ENCODE measurements around the gene ADD1. TPM values are rescaled to one million over a fixed set of nuclear protein-coding genes. Genes with fewer than 3 reads are reported as not detected.

The ADD1 gene
- total and polyA plus RNA-seq, 4 donors: 62.2 to 142 (median 83.4) TPM

DNA sequence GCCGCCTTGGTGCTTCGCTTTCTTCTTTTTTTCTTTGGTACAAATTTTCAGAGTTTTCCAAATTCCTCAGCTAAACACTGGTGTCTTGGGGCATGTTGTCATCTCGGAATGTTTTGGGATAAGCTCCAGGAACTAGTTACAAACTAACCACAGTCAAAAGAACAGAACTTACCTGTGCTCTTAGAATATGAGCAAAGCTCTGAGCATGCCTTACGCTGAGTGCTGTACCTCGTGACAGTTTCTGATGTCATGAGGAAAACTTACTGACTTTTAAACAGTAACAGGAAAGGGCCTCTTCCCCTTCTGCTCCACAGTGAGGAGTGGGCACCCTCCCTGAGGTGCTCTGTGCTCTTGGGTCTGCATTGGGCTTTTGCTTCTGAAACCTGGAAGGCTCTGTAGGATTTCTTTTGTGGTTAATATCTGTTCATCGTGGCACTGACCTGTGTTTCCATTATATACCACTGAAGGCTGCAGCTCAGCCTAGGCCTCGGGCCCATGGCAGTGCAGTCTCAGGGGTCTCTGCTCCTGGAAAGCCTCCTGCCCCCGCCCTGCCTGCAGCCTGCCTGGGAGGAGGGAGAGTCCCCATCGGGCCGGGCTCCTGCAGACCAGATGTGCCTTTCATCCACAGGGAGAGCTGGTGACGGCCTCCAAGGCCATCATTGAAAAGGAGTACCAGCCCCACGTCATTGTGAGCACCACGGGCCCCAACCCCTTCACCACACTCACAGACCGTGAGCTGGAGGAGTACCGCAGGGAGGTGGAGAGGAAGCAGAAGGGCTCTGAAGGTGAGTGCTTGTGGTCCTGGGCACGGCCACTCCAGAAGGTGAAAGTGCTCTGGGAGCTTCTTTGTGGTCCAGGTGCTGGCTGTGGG, 70.8 kb downstream of the ADD1 start:
- H3K27me3 ChIP-seq (ENCODE audit: control insufficient read depth in 4 of 4, insufficient read depth in 4 of 4, low read length in 3 of 4): no peaks in the 10 kb centered on the region
- H3K4me3 ChIP-seq (ENCODE audit: low read depth in 1 of 3, low read length in 3 of 3): no peak overlapping the region
- no peaks in the 10 kb centered on the region for H3K9me3 ChIP-seq (ENCODE audit: control insufficient read depth in 4 of 4, low read length in 3 of 4)
- peaks cover 5 to 32% (median 22%) of the 10 kb centered on the region in 4 donors for H3K36me3 ChIP-seq (ENCODE audit: control insufficient read depth in 4 of 4, insufficient read depth in 3 of 4, low read depth in 1 of 4, low read length in 3 of 4)
- H3K27ac ChIP-seq (ENCODE audit: low read depth in 1 of 2, low read length in 2 of 2): no peak overlapping the region
- 85% methylated on average over 16 of the region's 16 CpGs for WGBS
- no peak overlapping the region for H3K9ac ChIP-seq (ENCODE audit: low read depth in 1 of 2, low read length in 2 of 2)
- H3K4me1 ChIP-seq (ENCODE audit: control insufficient read depth in 4 of 4, insufficient read depth in 4 of 4, low read length in 3 of 4): peaks cover 0 to 6% (median 2%) of the 10 kb centered on the region in 4 donors
- DNase-seq (ENCODE audit: low spot score): no peak
- no peak for TF ChIP-seq FOXA1 (IDR thresholded peaks at IDR 0.05)
- no peak for TF ChIP-seq SP1 (IDR thresholded peaks at IDR 0.05)
- no peak for TF ChIP-seq EGR1 (IDR thresholded peaks at IDR 0.05; ENCODE audit: low read depth in 2 of 2)
- TF ChIP-seq ZBTB33 (IDR thresholded peaks at IDR 0.05): no peak
- TF ChIP-seq TAF1 (conservative IDR thresholded peaks at IDR 0.05): no peak
- no peak for TF ChIP-seq FOXA2 (IDR thresholded peaks at IDR 0.05)
- TF ChIP-seq, protein P1, sequence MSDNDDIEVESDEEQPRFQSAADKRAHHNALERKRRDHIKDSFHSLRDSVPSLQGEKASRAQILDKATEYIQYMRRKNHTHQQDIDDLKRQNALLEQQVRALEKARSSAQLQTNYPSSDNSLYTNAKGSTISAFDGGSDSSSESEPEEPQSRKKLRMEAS (IDR thresholded peaks at IDR 0.05): no peak
- TF ChIP-seq ATF3 (IDR thresholded peaks at IDR 0.05): no peak
- TF ChIP-seq JUND (IDR thresholded peaks at IDR 0.05): no peak
- no peak for TF ChIP-seq HNF4G (IDR thresholded peaks at IDR 0.05)
- no peak for TF ChIP-seq GABPA (IDR thresholded peaks at IDR 0.05 in 1 of 2, conservative IDR thresholded peaks at IDR 0.05 in 1 of 2)
- TF ChIP-seq RAD21 (IDR thresholded peaks at IDR 0.05): no peak
- no peak for TF ChIP-seq YY1 (IDR thresholded peaks at IDR 0.05)
- TF ChIP-seq, protein P2, sequence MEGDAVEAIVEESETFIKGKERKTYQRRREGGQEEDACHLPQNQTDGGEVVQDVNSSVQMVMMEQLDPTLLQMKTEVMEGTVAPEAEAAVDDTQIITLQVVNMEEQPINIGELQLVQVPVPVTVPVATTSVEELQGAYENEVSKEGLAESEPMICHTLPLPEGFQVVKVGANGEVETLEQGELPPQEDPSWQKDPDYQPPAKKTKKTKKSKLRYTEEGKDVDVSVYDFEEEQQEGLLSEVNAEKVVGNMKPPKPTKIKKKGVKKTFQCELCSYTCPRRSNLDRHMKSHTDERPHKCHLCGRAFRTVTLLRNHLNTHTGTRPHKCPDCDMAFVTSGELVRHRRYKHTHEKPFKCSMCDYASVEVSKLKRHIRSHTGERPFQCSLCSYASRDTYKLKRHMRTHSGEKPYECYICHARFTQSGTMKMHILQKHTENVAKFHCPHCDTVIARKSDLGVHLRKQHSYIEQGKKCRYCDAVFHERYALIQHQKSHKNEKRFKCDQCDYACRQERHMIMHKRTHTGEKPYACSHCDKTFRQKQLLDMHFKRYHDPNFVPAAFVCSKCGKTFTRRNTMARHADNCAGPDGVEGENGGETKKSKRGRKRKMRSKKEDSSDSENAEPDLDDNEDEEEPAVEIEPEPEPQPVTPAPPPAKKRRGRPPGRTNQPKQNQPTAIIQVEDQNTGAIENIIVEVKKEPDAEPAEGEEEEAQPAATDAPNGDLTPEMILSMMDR (IDR thresholded peaks at IDR 0.05; ENCODE audit: low read depth, low read length, missing input control): no peak
- TF ChIP-seq, protein P3, sequence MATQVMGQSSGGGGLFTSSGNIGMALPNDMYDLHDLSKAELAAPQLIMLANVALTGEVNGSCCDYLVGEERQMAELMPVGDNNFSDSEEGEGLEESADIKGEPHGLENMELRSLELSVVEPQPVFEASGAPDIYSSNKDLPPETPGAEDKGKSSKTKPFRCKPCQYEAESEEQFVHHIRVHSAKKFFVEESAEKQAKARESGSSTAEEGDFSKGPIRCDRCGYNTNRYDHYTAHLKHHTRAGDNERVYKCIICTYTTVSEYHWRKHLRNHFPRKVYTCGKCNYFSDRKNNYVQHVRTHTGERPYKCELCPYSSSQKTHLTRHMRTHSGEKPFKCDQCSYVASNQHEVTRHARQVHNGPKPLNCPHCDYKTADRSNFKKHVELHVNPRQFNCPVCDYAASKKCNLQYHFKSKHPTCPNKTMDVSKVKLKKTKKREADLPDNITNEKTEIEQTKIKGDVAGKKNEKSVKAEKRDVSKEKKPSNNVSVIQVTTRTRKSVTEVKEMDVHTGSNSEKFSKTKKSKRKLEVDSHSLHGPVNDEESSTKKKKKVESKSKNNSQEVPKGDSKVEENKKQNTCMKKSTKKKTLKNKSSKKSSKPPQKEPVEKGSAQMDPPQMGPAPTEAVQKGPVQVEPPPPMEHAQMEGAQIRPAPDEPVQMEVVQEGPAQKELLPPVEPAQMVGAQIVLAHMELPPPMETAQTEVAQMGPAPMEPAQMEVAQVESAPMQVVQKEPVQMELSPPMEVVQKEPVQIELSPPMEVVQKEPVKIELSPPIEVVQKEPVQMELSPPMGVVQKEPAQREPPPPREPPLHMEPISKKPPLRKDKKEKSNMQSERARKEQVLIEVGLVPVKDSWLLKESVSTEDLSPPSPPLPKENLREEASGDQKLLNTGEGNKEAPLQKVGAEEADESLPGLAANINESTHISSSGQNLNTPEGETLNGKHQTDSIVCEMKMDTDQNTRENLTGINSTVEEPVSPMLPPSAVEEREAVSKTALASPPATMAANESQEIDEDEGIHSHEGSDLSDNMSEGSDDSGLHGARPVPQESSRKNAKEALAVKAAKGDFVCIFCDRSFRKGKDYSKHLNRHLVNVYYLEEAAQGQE (IDR thresholded peaks at IDR 0.05): no peak
- TF ChIP-seq HNF4A (conservative IDR thresholded peaks at IDR 0.05): no peak
- TF ChIP-seq RXRA (IDR thresholded peaks at IDR 0.05): no peak
- TF ChIP-seq NR2F2 (IDR thresholded peaks at IDR 0.05): no peak
